Vagina (tissue), 2 donors: ENCODE data around the gene TRPM4.
"Not testable (repeated sequence)": the region's sequence is repeated elsewhere in the genome, so short reads cannot be mapped to it uniquely, and the experiment has no call there.

Experiments
- POLR2A ChIP-seq, 2 donors: fragments of 450-650 bp; IDR thresholded peaks; one replicate each; pipeline ENCODE4 v1.6.1; 2017; ENCODE audit warnings: antibody characterized with exemption in 2 of 2, mild to moderate bottlenecking in 2 of 2, moderate library complexity in 2 of 2
- TF ChIP-seq, protein P1 (sequence below), 3 experiments: fragments of 450-650 bp in 2 of 3; fragments of 200-600 bp in 1 of 3; sonication (generic) in 1 of 3; IDR thresholded peaks; one replicate each; pipeline ENCODE4 v1.5.1; 2017 to 2019; ENCODE audit warnings: antibody characterized with exemption in 3 of 3, mild to moderate bottlenecking in 2 of 3, moderate library complexity in 2 of 3

DNA sequence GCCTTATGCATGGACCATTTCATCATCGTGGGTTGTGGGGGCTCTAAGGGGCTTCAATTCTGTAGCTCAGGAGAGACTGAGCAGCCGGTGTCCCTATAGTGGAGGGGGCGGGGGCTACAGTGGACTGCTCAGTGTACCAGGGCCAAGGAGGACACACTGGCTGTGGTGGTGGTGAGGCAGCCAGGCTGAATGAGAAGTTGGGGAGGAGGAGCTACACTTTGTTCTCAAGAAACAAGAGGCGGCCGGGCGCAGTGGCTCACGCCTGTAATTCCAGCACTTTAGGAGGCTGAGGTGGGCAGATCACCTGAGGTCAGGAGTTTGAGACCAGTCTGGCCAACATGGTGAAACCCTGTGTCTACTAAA, 11.2 kb upstream of the TRPM4 start:
- TF ChIP-seq, protein P1, sequence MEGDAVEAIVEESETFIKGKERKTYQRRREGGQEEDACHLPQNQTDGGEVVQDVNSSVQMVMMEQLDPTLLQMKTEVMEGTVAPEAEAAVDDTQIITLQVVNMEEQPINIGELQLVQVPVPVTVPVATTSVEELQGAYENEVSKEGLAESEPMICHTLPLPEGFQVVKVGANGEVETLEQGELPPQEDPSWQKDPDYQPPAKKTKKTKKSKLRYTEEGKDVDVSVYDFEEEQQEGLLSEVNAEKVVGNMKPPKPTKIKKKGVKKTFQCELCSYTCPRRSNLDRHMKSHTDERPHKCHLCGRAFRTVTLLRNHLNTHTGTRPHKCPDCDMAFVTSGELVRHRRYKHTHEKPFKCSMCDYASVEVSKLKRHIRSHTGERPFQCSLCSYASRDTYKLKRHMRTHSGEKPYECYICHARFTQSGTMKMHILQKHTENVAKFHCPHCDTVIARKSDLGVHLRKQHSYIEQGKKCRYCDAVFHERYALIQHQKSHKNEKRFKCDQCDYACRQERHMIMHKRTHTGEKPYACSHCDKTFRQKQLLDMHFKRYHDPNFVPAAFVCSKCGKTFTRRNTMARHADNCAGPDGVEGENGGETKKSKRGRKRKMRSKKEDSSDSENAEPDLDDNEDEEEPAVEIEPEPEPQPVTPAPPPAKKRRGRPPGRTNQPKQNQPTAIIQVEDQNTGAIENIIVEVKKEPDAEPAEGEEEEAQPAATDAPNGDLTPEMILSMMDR (IDR thresholded peaks at IDR 0.05) = not testable (repeated sequence)
- not testable (repeated sequence) for TF ChIP-seq POLR2A (IDR thresholded peaks at IDR 0.05)
